ENCODE measurements around the gene THEMIS.

Gene THEMIS

DNA sequence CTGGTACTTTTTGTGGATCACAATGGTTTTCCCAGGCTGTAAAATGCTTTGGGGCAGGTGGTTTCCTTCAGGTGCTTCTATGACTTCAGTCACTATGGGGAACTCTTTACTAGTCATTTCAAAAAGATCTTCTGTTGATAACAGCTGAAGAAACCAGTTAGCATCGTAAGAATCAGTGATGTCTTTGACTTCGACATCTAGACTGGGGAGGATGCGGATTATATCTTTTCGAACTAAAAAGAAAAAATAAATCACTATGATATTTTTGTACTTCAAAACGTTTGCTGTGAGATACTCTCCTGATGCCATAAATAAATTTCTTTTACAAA, 87.2 kb downstream of the THEMIS start:
- no peaks in the 10 kb centered on the region for H3K4me1 ChIP-seq (ENCODE audit: control insufficient read depth, low read length)
- H3K27me3 ChIP-seq (ENCODE audit: control insufficient read depth, low read length) = no peaks in the 10 kb centered on the region
- no peaks in the 10 kb centered on the region for H3F3A ChIP-seq (ENCODE audit: control insufficient read depth, insufficient read depth)
- no peak overlapping the region for H3K27ac ChIP-seq (ENCODE audit: low read depth, low read length)
- no peaks in the 10 kb centered on the region for H3K9me3 ChIP-seq (ENCODE audit: control insufficient read depth, insufficient read depth, low read length)
- TF ChIP-seq, protein P1, sequence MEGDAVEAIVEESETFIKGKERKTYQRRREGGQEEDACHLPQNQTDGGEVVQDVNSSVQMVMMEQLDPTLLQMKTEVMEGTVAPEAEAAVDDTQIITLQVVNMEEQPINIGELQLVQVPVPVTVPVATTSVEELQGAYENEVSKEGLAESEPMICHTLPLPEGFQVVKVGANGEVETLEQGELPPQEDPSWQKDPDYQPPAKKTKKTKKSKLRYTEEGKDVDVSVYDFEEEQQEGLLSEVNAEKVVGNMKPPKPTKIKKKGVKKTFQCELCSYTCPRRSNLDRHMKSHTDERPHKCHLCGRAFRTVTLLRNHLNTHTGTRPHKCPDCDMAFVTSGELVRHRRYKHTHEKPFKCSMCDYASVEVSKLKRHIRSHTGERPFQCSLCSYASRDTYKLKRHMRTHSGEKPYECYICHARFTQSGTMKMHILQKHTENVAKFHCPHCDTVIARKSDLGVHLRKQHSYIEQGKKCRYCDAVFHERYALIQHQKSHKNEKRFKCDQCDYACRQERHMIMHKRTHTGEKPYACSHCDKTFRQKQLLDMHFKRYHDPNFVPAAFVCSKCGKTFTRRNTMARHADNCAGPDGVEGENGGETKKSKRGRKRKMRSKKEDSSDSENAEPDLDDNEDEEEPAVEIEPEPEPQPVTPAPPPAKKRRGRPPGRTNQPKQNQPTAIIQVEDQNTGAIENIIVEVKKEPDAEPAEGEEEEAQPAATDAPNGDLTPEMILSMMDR (IDR thresholded peaks at IDR 0.05; ENCODE audit: low read depth, low read length, poor library complexity, severe bottlenecking) = no peak
- no peak for TF ChIP-seq EZH2phosphoT487 (IDR thresholded peaks at IDR 0.05; ENCODE audit: borderline replicate concordance, low read length)
- H3K4me2 ChIP-seq (ENCODE audit: low read length) = no peak overlapping the region
- no peak overlapping the region for H3K4me3 ChIP-seq (ENCODE audit: low read length)
- H3K36me3 ChIP-seq (ENCODE audit: control insufficient read depth, low read length) = no peaks in the 10 kb centered on the region
- H3K79me2 ChIP-seq (ENCODE audit: control insufficient read depth, low read length) = no peaks in the 10 kb centered on the region
- H3K9me2 ChIP-seq (replicated peaks; ENCODE audit: control insufficient read depth, low read length) = no peaks in the 10 kb centered on the region
- no peaks in the 10 kb centered on the region for H4K20me1 ChIP-seq (ENCODE audit: control insufficient read depth, insufficient read depth, low read depth, low read length)

DNA sequence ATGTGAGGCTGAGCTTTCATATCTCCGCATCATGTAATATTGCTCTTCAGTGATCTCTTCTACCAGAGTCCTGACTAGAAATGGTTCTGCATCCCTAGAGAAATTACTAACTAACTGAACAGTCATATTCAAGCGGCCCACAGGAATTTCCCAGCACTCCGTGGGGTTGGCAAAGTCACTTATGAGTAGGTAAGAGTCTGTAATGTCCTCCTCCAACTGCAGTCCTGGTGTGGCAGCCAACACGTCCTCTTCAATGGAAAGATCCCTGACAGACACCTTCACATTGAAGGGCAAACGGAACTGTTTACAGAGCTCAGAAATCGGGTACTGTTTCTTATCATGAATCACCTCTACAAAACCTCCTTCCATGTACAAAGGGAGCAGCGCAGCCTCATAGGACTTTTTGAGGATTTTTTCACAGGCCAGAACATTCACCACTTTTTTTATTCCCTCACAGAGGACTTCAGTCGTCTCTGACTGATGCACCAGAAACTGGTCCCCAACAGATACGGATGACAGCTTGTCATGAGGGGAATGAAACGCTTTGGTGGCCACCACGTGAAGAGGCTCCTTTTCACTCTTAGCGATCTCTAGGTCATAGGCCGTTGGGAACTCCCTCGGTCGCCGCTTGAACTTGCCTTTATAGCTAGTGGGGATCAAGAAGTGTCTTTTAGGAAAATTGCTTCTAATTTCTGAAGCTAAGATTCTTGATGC, 87.7 kb downstream of the THEMIS start:
- TF ChIP-seq EZH2phosphoT487 (IDR thresholded peaks at IDR 0.05; ENCODE audit: borderline replicate concordance, low read length) = no peak
- Histone ChIP-seq H3K4me1 (ENCODE audit: control insufficient read depth, low read length) (no peaks in the 10 kb centered on the region), H3K4me3 (ENCODE audit: low read length) (no peak overlapping the region), H3K9me3 (ENCODE audit: control insufficient read depth, insufficient read depth, low read length) (no peaks in the 10 kb centered on the region), H3K36me3 (ENCODE audit: control insufficient read depth, low read length) (no peaks in the 10 kb centered on the region), H3K4me2 (ENCODE audit: low read length) (no peak overlapping the region), H4K20me1 (ENCODE audit: control insufficient read depth, insufficient read depth, low read depth, low read length) (no peaks in the 10 kb centered on the region), H3K27me3 (ENCODE audit: control insufficient read depth, low read length) (no peaks in the 10 kb centered on the region), H3F3A (ENCODE audit: control insufficient read depth, insufficient read depth) (no peaks in the 10 kb centered on the region), H3K9me2 (replicated peaks; ENCODE audit: control insufficient read depth, low read length) (no peaks in the 10 kb centered on the region), H3K27ac (ENCODE audit: low read depth, low read length) (no peak overlapping the region), H3K79me2 (ENCODE audit: control insufficient read depth, low read length) (no peaks in the 10 kb centered on the region)

DNA sequence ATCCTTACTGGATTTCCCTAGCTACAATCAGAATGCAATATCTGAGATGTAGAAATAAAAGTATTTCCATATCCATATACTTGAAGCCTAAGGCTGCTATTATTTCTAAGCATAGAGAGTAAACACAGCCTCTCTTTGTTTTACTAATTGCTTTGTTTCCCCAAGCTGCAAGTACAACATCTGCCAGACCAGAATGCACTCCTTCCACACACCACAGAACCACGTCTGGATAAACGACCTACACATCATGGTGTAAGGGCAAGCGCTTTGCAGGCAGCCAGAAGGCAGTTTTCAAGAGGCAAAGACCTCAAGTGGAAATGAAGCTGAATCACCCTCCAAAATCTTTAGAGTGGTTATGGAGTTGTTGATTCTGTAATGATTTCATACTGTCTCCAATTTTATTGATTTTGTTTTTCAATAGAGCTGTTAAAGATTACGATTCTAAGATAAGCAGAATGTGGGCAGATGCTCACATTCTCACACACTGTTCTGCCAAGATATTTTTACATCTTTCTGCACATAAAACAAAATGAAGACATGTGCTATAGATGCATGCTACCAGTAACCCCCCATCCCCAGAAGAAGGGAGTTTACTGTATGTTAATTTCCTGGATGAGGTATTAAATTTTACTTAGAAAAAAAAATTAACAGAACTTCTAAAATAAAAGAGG, 88.8 kb downstream of the THEMIS start:
- Histone ChIP-seq H3K9me3 (ENCODE audit: control insufficient read depth, insufficient read depth, low read length) (no peaks in the 10 kb centered on the region), H3K9me2 (replicated peaks; ENCODE audit: control insufficient read depth, low read length) (no peaks in the 10 kb centered on the region), H3K27ac (ENCODE audit: low read depth, low read length) (no peak overlapping the region), H3F3A (ENCODE audit: control insufficient read depth, insufficient read depth) (no peaks in the 10 kb centered on the region), H3K27me3 (ENCODE audit: control insufficient read depth, low read length) (no peaks in the 10 kb centered on the region), H3K79me2 (ENCODE audit: control insufficient read depth, low read length) (no peaks in the 10 kb centered on the region), H3K4me3 (ENCODE audit: low read length) (no peak overlapping the region), H3K36me3 (ENCODE audit: control insufficient read depth, low read length) (no peaks in the 10 kb centered on the region), H3K4me2 (ENCODE audit: low read length) (no peak overlapping the region), H3K4me1 (ENCODE audit: control insufficient read depth, low read length) (no peaks in the 10 kb centered on the region), H4K20me1 (ENCODE audit: control insufficient read depth, insufficient read depth, low read depth, low read length) (no peaks in the 10 kb centered on the region)
- TF ChIP-seq, protein P1 (IDR thresholded peaks at IDR 0.05; ENCODE audit: low read depth, low read length, poor library complexity, severe bottlenecking) = no peak
- no peak for TF ChIP-seq EZH2phosphoT487 (IDR thresholded peaks at IDR 0.05; ENCODE audit: borderline replicate concordance, low read length)

DNA sequence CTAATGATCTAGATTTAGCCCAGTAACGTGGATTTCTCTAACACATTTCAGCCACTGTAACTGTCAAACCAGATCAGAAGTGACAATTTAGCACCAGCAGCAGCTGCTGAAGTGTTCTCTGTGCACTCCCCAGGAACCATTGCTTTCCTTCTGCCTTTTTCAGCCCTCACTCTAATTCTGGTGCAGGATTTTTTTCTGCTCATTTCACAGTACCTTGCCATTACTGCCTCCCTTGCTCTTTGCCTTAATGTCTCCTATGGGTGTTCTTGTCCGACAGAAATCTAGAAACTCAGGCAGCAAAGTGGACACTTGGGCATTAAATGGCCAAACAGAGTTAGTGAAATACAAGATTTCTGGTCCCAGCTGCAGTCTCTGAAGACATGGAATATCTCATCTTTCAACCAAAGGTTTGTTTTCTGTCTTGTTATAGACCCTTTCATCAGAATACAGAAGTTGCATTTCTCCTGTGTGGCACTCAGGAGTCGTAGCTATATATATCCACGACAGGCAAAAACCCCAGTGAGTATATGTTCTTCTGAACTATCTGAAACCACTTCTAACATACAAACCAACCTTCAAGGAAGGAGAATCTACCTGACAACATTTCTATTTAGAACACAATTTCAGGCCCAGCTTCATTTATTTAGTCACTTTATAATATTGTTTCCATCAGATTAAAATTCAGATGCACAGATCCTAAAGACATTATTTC, 92.9 kb downstream of the THEMIS start:
- Histone ChIP-seq H3K9me2 (replicated peaks; ENCODE audit: control insufficient read depth, low read length) (no peaks in the 10 kb centered on the region), H3K9me3 (ENCODE audit: control insufficient read depth, insufficient read depth, low read length) (no peaks in the 10 kb centered on the region), H3F3A (ENCODE audit: control insufficient read depth, insufficient read depth) (no peaks in the 10 kb centered on the region), H3K4me1 (ENCODE audit: control insufficient read depth, low read length) (no peaks in the 10 kb centered on the region), H4K20me1 (ENCODE audit: control insufficient read depth, insufficient read depth, low read depth, low read length) (no peaks in the 10 kb centered on the region), H3K4me3 (ENCODE audit: low read length) (no peak overlapping the region), H3K27me3 (ENCODE audit: control insufficient read depth, low read length) (no peaks in the 10 kb centered on the region), H3K36me3 (ENCODE audit: control insufficient read depth, low read length) (no peaks in the 10 kb centered on the region), H3K79me2 (ENCODE audit: control insufficient read depth, low read length) (no peaks in the 10 kb centered on the region), H3K27ac (ENCODE audit: low read depth, low read length) (no peak overlapping the region), H3K4me2 (ENCODE audit: low read length) (no peak overlapping the region)
- TF ChIP-seq, protein P1 (IDR thresholded peaks at IDR 0.05; ENCODE audit: low read depth, low read length, poor library complexity, severe bottlenecking) = no peak
- no peak for TF ChIP-seq EZH2phosphoT487 (IDR thresholded peaks at IDR 0.05; ENCODE audit: borderline replicate concordance, low read length)
